Activated CD4-positive, alpha-beta T cell treated with anti-CD3 and anti-CD28 coated beads, Interleukin-2, amount 10 ng/mL, durations not matched to agents 7 days and 5 days (primary cell): ENCODE measurements around the gene PVALB. TPM values are rescaled to one million over a fixed set of nuclear protein-coding genes. Genes with fewer than 3 reads are reported as not detected.

ENCODE experiments used
- CTCF ChIA-PET: fragments of 350-600 bp; sonication (Branson Sonifier 250); formaldehyde crosslinking; loops from one replicate; lab custom pipeline; 2021; ENCODE audit warnings: antibody characterized with exemption; lab: Charles Lee
- POLR2A ChIA-PET: fragments of 350-600 bp; sonication (Branson Sonifier 250); formaldehyde crosslinking; loops from one replicate; lab custom pipeline; 2021; ENCODE audit warnings: antibody characterized with exemption; lab: Charles Lee
- DNase-seq: peaks from one replicate; pipeline ENCODE4 v3.0.0-alpha.2; 2020
- H3K27ac Mint-ChIP-seq: one replicate; pipeline ENCODE4 v1.8.0; 2021; ENCODE audit warnings: mild to moderate bottlenecking, moderate library complexity, mixed read lengths
- H3K27me3 Mint-ChIP-seq: one replicate; pipeline ENCODE4 v1.8.0; 2021; ENCODE audit warnings: mixed read lengths
- H3K36me3 Mint-ChIP-seq: one replicate; pipeline ENCODE4 v1.8.0; 2021; ENCODE audit warnings: low read depth, mixed read lengths
- H3K4me1 Mint-ChIP-seq: one replicate; pipeline ENCODE4 v1.8.0; 2021; ENCODE audit warnings: mixed read lengths
- H3K4me3 Mint-ChIP-seq: one replicate; pipeline ENCODE4 v1.8.0; 2021; ENCODE audit warnings: mild to moderate bottlenecking, moderate library complexity, mixed read lengths
- H3K9me3 Mint-ChIP-seq: one replicate; pipeline ENCODE4 v1.8.0; 2021; ENCODE audit warnings: mixed read lengths
- total RNA-seq, 2 experiments: library from RNA; stranded (reverse); gene quantifications; one replicate each; pipeline ENCODE4 v1.2.3, GENCODE V29; 2021

PVALB gene
- total RNA-seq, 2 experiments from 2014 or later, result not detected

DNA sequence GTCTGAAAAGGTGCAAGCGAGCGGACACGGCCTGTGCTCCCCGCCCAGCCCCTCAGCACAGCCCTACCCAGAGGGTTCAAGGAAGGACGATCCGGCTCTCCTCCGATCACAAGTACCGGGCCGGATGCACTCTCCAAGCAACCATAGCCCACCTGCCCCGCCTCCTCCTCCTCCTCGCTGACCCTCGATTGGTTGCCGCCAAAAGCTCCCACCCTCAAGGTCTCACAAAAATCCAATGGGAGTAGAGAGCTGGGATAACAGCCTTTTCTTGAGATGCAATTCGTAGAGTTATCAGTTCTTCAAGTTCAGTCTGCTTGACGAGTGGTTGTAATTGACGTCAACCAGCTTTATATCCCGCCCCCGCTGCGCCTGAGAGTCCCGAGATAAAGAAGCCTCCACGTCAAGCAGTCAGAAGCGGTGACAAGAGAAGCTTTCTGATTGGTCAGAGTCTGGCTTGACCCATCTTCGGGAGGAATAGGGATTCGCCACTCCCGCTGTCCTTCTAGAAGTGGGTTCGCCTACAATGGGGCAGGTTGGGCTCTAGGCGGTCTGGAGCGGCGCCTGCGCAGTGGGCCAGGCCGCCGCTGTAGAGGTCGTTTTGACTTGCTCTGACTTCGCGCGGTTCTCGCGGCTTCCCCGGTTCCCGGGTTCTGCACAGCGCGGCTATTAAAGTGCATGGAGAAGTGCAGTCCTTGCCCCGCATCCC, 40.7 kb downstream of the PVALB start, which contains the start of gene IFT27:
IFT27 (minus strand) TSS at position 156 of the 706 bp plus-strand sequence. CDS start 412 bp downstream, outside the sequence.
- POLR2A ChIA-PET, result interaction anchor here (0.5 to 1.1 kb wide), 4 partner anchors 85 to 708 kb away, joined by 3 to 6 read pairs (median 3); partner anchors contain the start of gene NCF4
- no peaks in the 10 kb centered on the region for H3K36me3 Mint-ChIP-seq
- H3K27ac Mint-ChIP-seq, result peak within 1 kb of the TSS; percentile 95
- CTCF ChIA-PET, result interaction anchor here (0.8 to 2.8 kb wide), 12 partner anchors 9 to 462 kb away, joined by 3 to 12 read pairs (median 4); no protein-coding TSS in a partner anchor
- no peaks in the 10 kb centered on the region for H3K27me3 Mint-ChIP-seq
- peak; percentile 99 for DNase-seq
- H3K4me1 Mint-ChIP-seq, result peaks cover 26% of the 10 kb centered on the region
- H3K4me3 Mint-ChIP-seq, result peak within 1 kb of the TSS; percentile 88
- H3K9me3 Mint-ChIP-seq, result no peaks in the 10 kb centered on the region

DNA sequence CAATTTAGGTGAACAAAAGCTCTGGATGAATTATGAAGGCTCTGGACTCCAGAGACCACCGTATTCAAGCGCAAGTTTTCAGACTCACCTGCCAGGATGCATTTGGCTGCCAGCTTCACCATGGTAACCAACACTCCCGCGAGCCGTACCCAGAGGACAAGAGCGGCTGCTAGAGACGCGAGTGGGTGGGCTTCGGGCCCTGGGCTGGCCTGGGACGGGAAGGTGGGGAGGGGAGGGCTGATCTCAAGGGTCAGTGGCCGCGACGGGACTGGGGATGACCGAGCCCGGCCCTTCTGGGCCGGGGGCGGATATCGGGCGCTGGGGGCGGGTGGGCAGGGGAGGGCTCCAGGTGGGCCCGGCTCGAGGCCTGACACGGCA, 41.3 kb downstream of the PVALB start:
- H3K27ac Mint-ChIP-seq, result peak overlapping the region; percentile 95
- ChIA-PET POLR2A (interaction anchor here (0.6 to 1.1 kb wide), 3 partner anchors 86 to 709 kb away, joined by 3 to 6 read pairs (median 3); partner anchors contain the start of gene NCF4), CTCF (interaction anchor here (0.8 to 2.8 kb wide), 11 partner anchors 9 to 463 kb away, joined by 3 to 12 read pairs (median 5); no protein-coding TSS in a partner anchor)
- peak overlapping the region; percentile 88 for H3K4me3 Mint-ChIP-seq
- no peaks in the 10 kb centered on the region for H3K9me3 Mint-ChIP-seq
- peak; percentile 60 for DNase-seq
- H3K36me3 Mint-ChIP-seq, result no peaks in the 10 kb centered on the region
- H3K27me3 Mint-ChIP-seq, result no peaks in the 10 kb centered on the region
- H3K4me1 Mint-ChIP-seq, result peaks cover 26% of the 10 kb centered on the region

DNA sequence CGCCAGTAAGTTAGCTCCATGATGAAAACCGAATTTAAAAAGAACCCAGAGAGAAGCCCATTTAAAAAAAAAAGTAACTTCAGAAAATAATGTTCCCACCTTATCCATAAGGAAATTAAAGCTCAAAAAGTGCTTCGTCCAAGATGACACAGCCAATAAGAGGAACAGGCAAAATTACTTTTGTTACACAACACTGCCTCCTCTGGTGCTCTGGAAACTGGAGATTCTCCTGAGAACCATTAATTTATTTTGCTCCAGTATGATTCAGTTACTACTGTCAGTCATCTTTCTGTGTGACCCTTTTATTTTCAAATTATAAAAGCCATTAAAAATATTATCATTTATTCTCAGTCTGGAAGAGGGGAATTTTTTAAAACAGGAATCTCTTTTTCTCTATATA, 42.9 kb downstream of the PVALB start:
- peaks cover 26% of the 10 kb centered on the region for H3K4me1 Mint-ChIP-seq
- no peaks in the 10 kb centered on the region for H3K9me3 Mint-ChIP-seq
- H3K36me3 Mint-ChIP-seq, result no peaks in the 10 kb centered on the region
- ChIA-PET CTCF (interaction anchor here (0.6 to 1.5 kb wide), 5 partner anchors 8 to 244 kb away, joined by 3 to 8 read pairs (median 3); no protein-coding TSS in a partner anchor), POLR2A (no interaction called here)
- peak; percentile 30 for DNase-seq
- no peak overlapping the region for H3K27ac Mint-ChIP-seq
- no peaks in the 10 kb centered on the region for H3K27me3 Mint-ChIP-seq
- no peak overlapping the region for H3K4me3 Mint-ChIP-seq

DNA sequence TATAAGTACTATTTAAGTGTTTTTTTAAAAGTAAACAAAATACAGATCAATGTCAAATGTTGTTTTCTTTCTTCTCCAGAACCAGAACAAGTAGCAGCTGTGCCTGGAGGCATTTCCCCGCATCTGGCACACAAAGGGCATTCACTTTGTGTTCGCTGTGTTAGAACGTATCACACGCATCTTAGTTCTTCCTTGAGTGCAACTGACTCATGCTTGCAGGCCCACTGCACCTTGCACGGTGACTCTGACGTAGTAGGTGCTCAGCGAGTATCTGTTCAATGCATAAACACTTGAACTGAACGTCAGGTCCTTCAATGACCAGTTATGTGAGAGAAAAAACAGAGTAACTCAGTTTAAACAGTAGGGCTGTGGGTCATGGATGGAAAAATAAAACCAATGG, 44.4 kb downstream of the PVALB start:
- no peaks in the 10 kb centered on the region for H3K36me3 Mint-ChIP-seq
- H3K9me3 Mint-ChIP-seq, result no peaks in the 10 kb centered on the region
- DNase-seq, result no peak
- ChIA-PET POLR2A (no interaction called here), CTCF (no interaction called here)
- no peak overlapping the region for H3K4me3 Mint-ChIP-seq
- H3K27me3 Mint-ChIP-seq, result no peaks in the 10 kb centered on the region
- no peak overlapping the region for H3K27ac Mint-ChIP-seq
- H3K4me1 Mint-ChIP-seq, result peaks cover 24% of the 10 kb centered on the region

GRCh38 chr22:36771356-36772063, 45.3 kb downstream of the PVALB start:
- H3K4me3 Mint-ChIP-seq, result no peak overlapping the region
- CTCF ChIA-PET, result no interaction called here
- DNase-seq, result no peak
- H3K4me1 Mint-ChIP-seq, result peaks cover 15% of the 10 kb centered on the region
- H3K27ac Mint-ChIP-seq, result no peak overlapping the region
- H3K27me3 Mint-ChIP-seq, result no peaks in the 10 kb centered on the region
- POLR2A ChIA-PET, result no interaction called here
- no peaks in the 10 kb centered on the region for H3K9me3 Mint-ChIP-seq
- H3K36me3 Mint-ChIP-seq, result no peaks in the 10 kb centered on the region

- ChIA-PET CTCF (no interaction called here), POLR2A (no interaction called here)
- no peaks in the 10 kb centered on the region for H3K9me3 Mint-ChIP-seq
- no peak for DNase-seq
- peaks cover 13% of the 10 kb centered on the region for H3K4me1 Mint-ChIP-seq
- no peaks in the 10 kb centered on the region for H3K27me3 Mint-ChIP-seq
- H3K4me3 Mint-ChIP-seq, result no peak overlapping the region
- peak overlapping the region; percentile 77 for H3K27ac Mint-ChIP-seq
- H3K36me3 Mint-ChIP-seq, result no peaks in the 10 kb centered on the region
Observed at GRCh38 chr22:36770513-36771231, 46.2 kb downstream of the PVALB start.

DNA sequence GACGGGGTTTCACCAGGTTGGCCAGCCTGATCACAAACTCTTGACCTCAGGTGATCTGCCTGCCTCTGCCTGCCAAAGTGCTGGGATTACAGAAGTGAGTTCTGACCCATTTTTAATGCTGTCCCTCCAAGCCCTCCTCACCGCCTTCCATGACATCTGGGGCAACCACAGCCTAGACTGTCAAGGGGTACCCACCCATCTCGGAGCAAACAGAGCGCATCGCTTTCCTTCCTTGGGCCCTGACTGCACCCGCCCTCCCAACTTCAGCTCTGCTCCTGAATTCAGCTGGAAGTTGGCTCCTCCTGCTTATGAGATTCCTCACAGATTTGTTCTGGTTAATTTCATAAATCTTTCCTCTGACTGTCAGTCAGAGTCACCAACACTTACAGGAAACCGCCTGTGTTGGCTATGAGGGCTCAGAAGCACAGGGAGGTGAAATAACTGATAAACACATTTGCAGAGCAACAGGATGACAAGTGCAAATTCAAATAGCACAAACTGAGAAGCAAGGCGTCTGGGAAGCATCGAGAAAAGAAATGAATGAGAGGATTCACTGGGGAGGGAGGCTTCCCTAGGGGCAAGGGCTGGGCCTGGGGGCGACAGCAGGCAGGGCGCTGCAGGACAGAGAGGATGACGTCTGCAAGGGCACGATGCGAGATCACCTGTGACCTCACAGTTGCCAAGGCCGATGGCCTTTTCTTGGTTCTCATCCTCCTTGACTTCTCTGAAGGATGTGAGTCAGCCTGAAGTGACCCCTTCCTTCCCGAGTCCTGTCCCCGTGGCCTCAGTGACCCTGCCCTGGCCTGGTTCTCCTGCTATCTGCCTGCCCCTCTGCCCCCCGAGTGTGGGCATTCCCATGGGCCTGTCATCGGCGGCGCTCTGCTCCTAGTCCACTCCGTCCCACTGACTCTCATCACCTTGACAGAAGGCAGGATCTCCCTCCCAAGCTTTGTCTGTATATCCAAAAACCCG, 47.0 kb downstream of the PVALB start:
- H3K36me3 Mint-ChIP-seq, result no peaks in the 10 kb centered on the region
- H3K4me1 Mint-ChIP-seq, result peaks cover 6% of the 10 kb centered on the region
- H3K27ac Mint-ChIP-seq, result no peak overlapping the region
- CTCF ChIA-PET, result interaction anchor here (1.0 to 2.4 kb wide), 2 partner anchors 12 to 91 kb away, joined by 3 to 8 read pairs; partner anchors contain the start of gene NCF4
- no peak overlapping the region for H3K4me3 Mint-ChIP-seq
- H3K27me3 Mint-ChIP-seq, result no peaks in the 10 kb centered on the region
- POLR2A ChIA-PET, result no interaction called here
- no peaks in the 10 kb centered on the region for H3K9me3 Mint-ChIP-seq
- no peak for DNase-seq

- Mint-ChIP-seq H3K27me3 (no peaks in the 10 kb centered on the region), H3K4me3 (no peak overlapping the region), H3K27ac (no peak overlapping the region), H3K36me3 (no peaks in the 10 kb centered on the region), H3K4me1 (no peaks in the 10 kb centered on the region), H3K9me3 (no peaks in the 10 kb centered on the region)
- POLR2A ChIA-PET, result no interaction called here
- CTCF ChIA-PET, result interaction anchor here (1.4 to 2.4 kb wide), 2 partner anchors 10 to 13 kb away, joined by 4 to 8 read pairs; no protein-coding TSS in a partner anchor
- no peak for DNase-seq
Observed at GRCh38 chr22:36768616-36769015, 48.2 kb downstream of the PVALB start.

DNA sequence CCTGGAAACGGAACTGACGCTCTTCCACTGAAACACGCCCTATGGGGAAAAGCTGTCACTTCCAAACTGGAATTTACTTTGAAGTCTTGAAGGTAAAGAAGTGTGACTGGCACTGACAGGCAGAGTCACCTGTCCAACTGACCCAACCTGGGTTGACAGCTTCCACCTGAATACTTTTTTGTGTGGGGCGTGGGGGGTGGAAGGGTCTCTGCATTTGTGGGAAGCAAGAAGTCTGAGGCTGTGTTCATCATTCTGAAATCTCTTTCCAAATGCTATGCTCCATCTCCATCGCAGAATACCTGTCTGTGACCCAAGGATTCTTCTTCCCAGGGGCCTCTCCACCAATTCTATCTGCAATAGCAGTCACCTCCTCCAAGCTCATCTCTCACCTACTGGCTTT, 48.7 kb downstream of the PVALB start:
- Mint-ChIP-seq H3K36me3 (no peaks in the 10 kb centered on the region), H3K9me3 (no peaks in the 10 kb centered on the region), H3K27me3 (no peaks in the 10 kb centered on the region), H3K27ac (no peak overlapping the region), H3K4me3 (no peak overlapping the region), H3K4me1 (no peaks in the 10 kb centered on the region)
- CTCF ChIA-PET, result interaction anchor here (1.4 to 2.4 kb wide), 2 partner anchors 10 to 13 kb away, joined by 4 to 8 read pairs; no protein-coding TSS in a partner anchor
- POLR2A ChIA-PET, result no interaction called here
- DNase-seq, result no peak

GRCh38 chr22:36767035-36767775, 49.6 kb downstream of the PVALB start:
- no peaks in the 10 kb centered on the region for H3K9me3 Mint-ChIP-seq
- H3K4me1 Mint-ChIP-seq, result no peaks in the 10 kb centered on the region
- H3K27ac Mint-ChIP-seq, result no peak overlapping the region
- no peak overlapping the region for H3K4me3 Mint-ChIP-seq
- no peak for DNase-seq
- no peaks in the 10 kb centered on the region for H3K36me3 Mint-ChIP-seq
- POLR2A ChIA-PET, result no interaction called here
- CTCF ChIA-PET, result interaction anchor here (1.4 to 2.4 kb wide), 2 partner anchors 9 to 14 kb away, joined by 4 to 8 read pairs; no protein-coding TSS in a partner anchor
- no peaks in the 10 kb centered on the region for H3K27me3 Mint-ChIP-seq

DNA sequence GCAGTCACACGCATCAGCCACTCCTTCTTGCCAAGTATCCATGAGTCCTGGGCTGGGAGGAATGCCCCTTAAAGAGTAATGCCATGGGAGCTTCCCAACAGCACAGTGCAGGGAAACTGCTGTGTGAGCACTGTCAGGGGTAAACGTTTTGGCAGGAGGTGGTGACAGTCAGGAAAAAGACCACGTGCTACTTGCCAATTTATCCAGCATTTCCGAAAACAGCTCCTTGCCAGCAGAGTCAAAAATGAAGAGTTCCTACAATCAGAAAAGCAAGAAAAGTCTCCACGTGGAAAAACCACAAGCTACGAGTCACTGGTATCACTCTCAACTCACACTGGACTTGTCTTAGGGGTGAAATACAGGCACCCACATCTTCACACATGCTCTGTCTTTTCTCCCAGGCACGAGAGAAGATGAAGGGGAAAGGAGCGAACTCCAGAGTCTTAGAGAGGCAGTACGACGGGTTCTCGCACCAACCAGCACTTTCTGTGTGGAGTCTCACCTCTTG, 50.8 kb downstream of the PVALB start:
- DNase-seq, result no peak
- Mint-ChIP-seq H3K27me3 (no peaks in the 10 kb centered on the region), H3K27ac (no peak overlapping the region), H3K36me3 (no peaks in the 10 kb centered on the region), H3K9me3 (no peaks in the 10 kb centered on the region), H3K4me1 (no peaks in the 10 kb centered on the region), H3K4me3 (no peak overlapping the region)
- ChIA-PET POLR2A (no interaction called here), CTCF (interaction anchor here (0.6 to 2.9 kb wide), 3 partner anchors 10 to 699 kb away, joined by 5 to 11 read pairs (median 7); partner anchors contain the start of gene IFT27)
